Aorta (tissue), 5 donors: ENCODE results near the gene LIPK. TPM values are rescaled to one million over a fixed set of nuclear protein-coding genes. Genes with fewer than 3 reads are reported as not detected.
"Not testable (repeated sequence)": the region's sequence is repeated elsewhere in the genome, so short reads cannot be mapped to it uniquely, and the experiment has no call there.

Experiments used
- ATAC-seq: fragments of 200-7000 bp; cut with Tn5 transposase; one replicate; pipeline ENCODE4 v1.9.1; 2022; ENCODE audit warnings: moderate library complexity; ENCODE audit not compliant: low FRiP score
- DNase-seq, 2 donors: peaks; one replicate each; pipeline ENCODE4 v3.0.0-alpha.2; 2020
- H3K27ac ChIP-seq, 2 donors: one replicate each; pipeline ENCODE4 v1.5.1; 2013; ENCODE audit warnings: low read length in 2 of 2, mild to moderate bottlenecking in 2 of 2, moderate library complexity in 2 of 2, control low read depth in 1 of 2, inconsistent platforms in 1 of 2, low read depth in 1 of 2
- H3K27me3 ChIP-seq, 2 donors: one replicate each; pipeline ENCODE4 v1.6.1; 2013; ENCODE audit warnings: control low read depth in 1 of 2, low read length in 1 of 2, mild to moderate bottlenecking in 1 of 2, moderate library complexity in 1 of 2; ENCODE audit not compliant: insufficient read depth in 2 of 2, control insufficient read depth in 1 of 2
- H3K36me3 ChIP-seq, 2 donors: one replicate each; pipeline ENCODE4 v1.6.1; 2013; ENCODE audit warnings: control low read depth in 1 of 2, low read length in 1 of 2, mild to moderate bottlenecking in 1 of 2; ENCODE audit not compliant: insufficient read depth in 2 of 2, control insufficient read depth in 1 of 2
- H3K4me1 ChIP-seq, 2 donors: one replicate each; pipeline ENCODE4 v1.6.1; 2013; ENCODE audit warnings: low read length in 2 of 2, control low read depth in 1 of 2, mild to moderate bottlenecking in 1 of 2, moderate library complexity in 1 of 2; ENCODE audit not compliant: insufficient read depth in 2 of 2, control insufficient read depth in 1 of 2
- H3K4me3 ChIP-seq, 2 donors: one replicate each; pipeline ENCODE4 v1.5.1; 2013; ENCODE audit warnings: low read length in 2 of 2, control low read depth in 1 of 2, mild to moderate bottlenecking in 1 of 2
- H3K9me3 ChIP-seq: one replicate; pipeline ENCODE4 v1.6.1; 2013; ENCODE audit warnings: mild to moderate bottlenecking, low read length; ENCODE audit not compliant: control insufficient read depth
- WGBS, 2 donors: extraction: QIAGEN DNeasy Blood & Tissue Kit; methylation state at CpG; one replicate each; pipeline ENCODE4 v1.1.7; 2013; 5-methylcytosine and 5-hydroxymethylcytosine counted together
- intact Hi-C, 2 donors: fragments of 100-400 bp; cut with DNase I; formaldehyde crosslinking; loops; one replicate each; pipeline versions ENCODE4 v1.14.2 to v1.15.0; 2022
- long read RNA-seq, 2 donors: library from polyadenylated mRNA; unstranded; transcript quantifications; one replicate each; pipeline ENCODE4 v2.0.0, GENCODE V29; 2020 to 2021
- polyA plus RNA-seq, 2 donors: library from polyadenylated mRNA; stranded (reverse); fragments of 200-250 nt; gene quantifications; one replicate each; pipeline ENCODE4 v1.2.3, GENCODE V29; 2013
- total RNA-seq, 2 donors: library from RNA; stranded (reverse); fragmentation: NEBNext Ultra II Directional; extraction: Animal tissue kit (Norgen Biotek cat#: 25700); gene quantifications; one replicate each; pipeline ENCODE4 v1.2.1, GENCODE V29; 2021
- donor health status: healthy with polysubstance abuse.
- donor health status: Bipolar disorder and iron deficiency.
- donor health status: DM: no; HTN: no; CAD: no.
- donor health status: DM: no; HTN: no; CAD: no.
- donor health status: DM: yes; HTN: yes; CAD: no.

The LIPK gene
- total RNA-seq, result not detected
- polyA plus RNA-seq, result not detected
- long read RNA-seq, donor 1, result 0 reads
- long read RNA-seq, donor 2, result 0 reads

DNA sequence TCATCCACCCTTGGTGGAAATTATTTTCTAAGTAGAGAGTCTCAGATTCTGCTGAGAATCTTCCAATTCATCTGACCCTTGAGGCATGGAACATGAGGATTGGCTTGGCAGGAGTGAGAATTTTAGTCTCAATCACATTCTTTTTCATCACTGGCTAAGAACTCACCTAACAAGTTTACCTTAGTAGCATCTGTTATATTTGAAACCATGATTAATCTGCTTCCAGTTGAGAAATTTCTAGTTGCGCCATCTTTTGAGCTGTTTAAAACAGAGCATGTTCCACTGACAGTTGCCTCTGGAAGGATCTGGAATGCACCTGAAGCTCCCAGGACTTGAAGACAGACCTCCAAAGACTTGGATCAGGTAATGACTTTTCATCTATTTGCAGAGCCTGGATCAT lies at the start of gene LIPK:
LIPK (plus strand) TSS at position 292 of the 400 bp plus-strand sequence. CDS start 18,295 bp downstream, outside the sequence.
- ATAC-seq, result no peak
- H3K27me3 ChIP-seq, result peaks cover 0 to 2% of the 10 kb centered on the region in 2 donors
- H3K27ac ChIP-seq, result no peak within 1 kb of the TSS
- no peaks in the 10 kb centered on the region for H3K36me3 ChIP-seq
- DNase-seq, result no peak
- intact Hi-C loops, result no loop called here
- 96 to 97% methylated on average over 1 of the region's 1 CpG for WGBS, 2 donors
- H3K9me3 ChIP-seq, result no peaks in the 10 kb centered on the region
- no peaks in the 10 kb centered on the region for H3K4me1 ChIP-seq
- no peak within 1 kb of the TSS for H3K4me3 ChIP-seq

GRCh38 chr10:88657901-88658300 lies 48.1 kb upstream of the LIPK start:
- no peaks in the 10 kb centered on the region for H3K9me3 ChIP-seq
- no peak overlapping the region for H3K27ac ChIP-seq
- H3K4me3 ChIP-seq, result no peak overlapping the region
- no peaks in the 10 kb centered on the region for H3K4me1 ChIP-seq
- no peak for DNase-seq
- no peaks in the 10 kb centered on the region for H3K36me3 ChIP-seq
- no peaks in the 10 kb centered on the region for H3K27me3 ChIP-seq
- intact Hi-C loops, result no loop called here
- WGBS, 2 donors, result 75 to 76% methylated on average over 1 of the region's 1 CpG
- no peak for ATAC-seq

DNA sequence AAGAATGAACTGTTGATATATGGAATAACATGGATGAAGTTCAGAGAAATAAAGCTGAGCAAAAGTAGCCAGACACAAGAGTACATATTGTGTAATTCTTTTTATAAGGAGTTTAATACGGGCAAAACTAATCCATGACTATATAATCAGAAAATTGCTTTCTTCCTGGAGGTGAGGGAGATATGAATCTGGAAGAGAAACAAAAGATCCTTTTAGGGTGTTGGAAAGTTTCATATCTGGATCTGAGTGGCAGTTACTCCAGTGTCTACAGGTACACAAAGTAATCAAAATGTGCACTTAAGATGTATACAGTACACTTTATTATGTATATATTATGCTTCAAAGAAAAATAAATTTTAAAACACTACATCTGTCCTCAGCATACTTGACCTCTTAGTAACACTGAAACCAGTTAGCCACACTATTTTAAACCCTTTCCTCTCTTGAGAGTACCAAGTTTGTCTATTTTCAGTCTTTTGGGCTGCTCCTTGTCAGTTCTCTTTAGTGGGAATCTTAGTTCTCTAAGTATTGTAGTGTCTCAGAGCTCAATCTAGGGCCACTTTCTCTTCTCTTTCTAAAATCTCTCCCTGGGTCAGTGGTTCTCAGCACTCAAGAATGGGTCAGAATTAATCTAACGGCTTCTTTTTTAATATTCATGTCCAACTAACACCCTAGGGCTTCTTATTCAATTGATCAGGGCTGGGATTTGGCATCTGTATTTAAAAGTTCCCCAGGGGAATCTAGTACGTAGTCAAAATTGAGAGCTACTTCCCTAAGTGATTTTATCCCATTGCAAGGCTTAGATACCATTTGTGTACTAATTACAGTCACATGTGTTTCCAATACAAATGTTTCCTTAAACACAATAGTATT lies 46.1 kb upstream of the LIPK start:
- WGBS, 2 donors, result 56 to 65% methylated on average over 3 of the region's 3 CpGs
- Histone ChIP-seq H3K4me3 (no peak overlapping the region), H3K36me3 (no peaks in the 10 kb centered on the region), H3K27ac (no peak overlapping the region), H3K27me3 (no peaks in the 10 kb centered on the region), H3K9me3 (peaks cover 1% of the 10 kb centered on the region), H3K4me1 (no peaks in the 10 kb centered on the region)
- intact Hi-C loops, result no loop called here
- DNase-seq, result no peak
- ATAC-seq, result no peak

GRCh38 chr10:88660598-88660884 lies 45.5 kb upstream of the LIPK start:
- 45 to 50% methylated on average over 3 of the region's 3 CpGs for WGBS, 2 donors

DNA sequence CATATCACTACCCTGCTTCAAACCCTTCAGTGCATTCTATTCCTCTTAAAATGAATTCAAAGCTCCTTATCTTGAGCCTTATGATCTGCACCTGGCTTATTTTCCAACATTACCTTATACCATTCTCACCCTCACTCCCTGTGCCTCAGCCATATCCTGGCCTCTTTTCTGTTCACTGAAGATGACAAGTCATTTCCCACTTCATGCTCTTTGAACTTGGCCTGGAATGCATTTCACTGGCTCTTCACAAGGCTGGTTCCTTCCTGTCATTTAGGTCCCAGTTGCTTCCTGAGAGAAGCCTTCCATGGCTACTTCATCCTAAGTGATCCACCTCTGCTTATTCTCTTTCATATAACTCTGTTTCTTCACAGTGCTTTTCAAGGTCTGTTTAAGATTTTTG lies 45.0 kb upstream of the LIPK start:
- ATAC-seq, result no peak
- intact Hi-C loops, result no loop called here
- H3K27ac ChIP-seq, result no peak overlapping the region

More at GRCh38 chr10:88660598-88660884, 45.5 kb upstream of the LIPK start:
- intact Hi-C loops, result no loop called here
- H3K27me3 ChIP-seq, result no peaks in the 10 kb centered on the region
- no peak overlapping the region for H3K27ac ChIP-seq
- no peak for ATAC-seq
- H3K4me3 ChIP-seq, result no peak overlapping the region
- no peak for DNase-seq
- no peaks in the 10 kb centered on the region for H3K4me1 ChIP-seq
- H3K9me3 ChIP-seq, result peaks cover 1% of the 10 kb centered on the region
- H3K36me3 ChIP-seq, result no peaks in the 10 kb centered on the region

DNA sequence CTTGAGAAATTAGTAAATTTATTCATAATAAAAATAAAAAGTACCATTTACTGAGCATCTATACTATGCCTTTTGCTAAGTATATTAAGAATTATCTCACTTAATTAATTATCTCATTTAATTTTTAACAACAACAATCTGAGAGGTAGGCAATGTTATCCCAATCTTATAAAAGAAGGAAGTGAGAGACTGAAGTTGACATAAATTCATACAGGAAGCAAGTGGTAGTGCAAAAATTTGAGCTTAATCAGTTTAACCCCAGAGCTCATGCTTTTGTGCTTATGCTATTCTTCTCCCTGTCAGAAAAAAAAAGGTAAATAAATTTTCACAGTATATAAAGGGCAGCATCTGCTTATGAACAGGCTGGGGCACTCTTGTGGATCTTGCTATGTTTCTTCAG lies 44.5 kb upstream of the LIPK start:
- peaks cover 1% of the 10 kb centered on the region for H3K9me3 ChIP-seq
- H3K4me3 ChIP-seq, result no peak overlapping the region
- ATAC-seq (no peak), DNase-seq (no peak)
- H3K4me1 ChIP-seq, result no peaks in the 10 kb centered on the region
- H3K27me3 ChIP-seq, result no peaks in the 10 kb centered on the region
- intact Hi-C loops, result no loop called here
- no peaks in the 10 kb centered on the region for H3K36me3 ChIP-seq
- no peak overlapping the region for H3K27ac ChIP-seq

More for the DNA sequence above, 45.0 kb upstream of the LIPK start:
- Histone ChIP-seq H3K9me3 (peaks cover 1% of the 10 kb centered on the region), H3K4me1 (no peaks in the 10 kb centered on the region), H3K27me3 (no peaks in the 10 kb centered on the region), H3K36me3 (no peaks in the 10 kb centered on the region), H3K4me3 (no peak overlapping the region)
- DNase-seq, result no peak

- 94 to 95% methylated on average over 2 of the region's 2 CpGs for WGBS, 2 donors
- H3K27ac ChIP-seq, H3K9me3 ChIP-seq, H3K4me3 ChIP-seq, DNase-seq, ATAC-seq, intact Hi-C loops, H3K27me3 ChIP-seq, H3K4me1 ChIP-seq, H3K36me3 ChIP-seq: not testable (repeated sequence)
Measured at GRCh38 chr10:88663153-88663552, 42.9 kb upstream of the LIPK start.

DNA sequence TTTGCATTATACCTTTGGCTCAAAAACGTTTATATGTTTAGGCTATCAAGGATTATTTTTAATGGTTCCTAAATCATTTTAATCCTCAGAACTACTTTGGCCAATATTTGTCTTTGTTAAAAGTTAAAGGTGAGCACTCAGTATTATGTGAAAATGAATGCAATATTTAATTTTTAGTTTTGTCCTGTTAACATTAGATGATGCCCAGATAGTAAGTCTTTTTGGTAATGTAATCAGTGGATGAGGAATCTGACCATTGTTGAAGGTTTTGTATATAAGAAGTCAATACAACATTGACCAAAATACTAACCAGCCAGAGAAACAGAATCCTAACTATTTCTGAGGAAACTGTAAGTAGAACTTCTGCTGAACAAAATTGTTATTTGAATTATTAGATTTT lies 41.9 kb upstream of the LIPK start, which contains the start of gene LIPF:
LIPF (plus strand) TSS at position 301 of the 400 bp plus-strand sequence. CDS start 2,856 bp downstream, outside the sequence.
- Histone ChIP-seq H3K36me3 (no peaks in the 10 kb centered on the region), H3K27ac (no peak within 1 kb of the TSS), H3K4me3 (no peak within 1 kb of the TSS), H3K9me3 (peaks cover 1% of the 10 kb centered on the region), H3K4me1 (no peaks in the 10 kb centered on the region), H3K27me3 (no peaks in the 10 kb centered on the region)
- no peak for DNase-seq
- ATAC-seq, result no peak
- intact Hi-C loops, result no loop called here
- 23 to 27% methylated on average over 1 of the region's 1 CpG for WGBS, 2 donors

DNA sequence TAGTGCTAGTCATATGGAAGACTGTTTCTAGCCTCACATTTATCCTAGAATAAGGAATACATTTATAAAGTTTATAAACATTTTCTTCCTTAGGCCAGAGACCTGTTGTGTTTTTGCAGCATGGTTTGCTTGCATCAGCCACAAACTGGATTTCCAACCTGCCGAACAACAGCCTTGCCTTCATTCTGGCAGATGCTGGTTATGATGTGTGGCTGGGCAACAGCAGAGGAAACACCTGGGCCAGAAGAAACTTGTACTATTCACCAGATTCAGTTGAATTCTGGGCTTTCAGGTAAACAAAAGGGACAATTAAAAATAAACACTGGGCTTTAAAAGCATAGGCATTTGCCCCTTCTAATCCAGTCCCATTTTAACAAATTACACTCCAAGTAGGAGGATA lies 37.6 kb upstream of the LIPK start:
- no peaks in the 10 kb centered on the region for H3K36me3 ChIP-seq
- ATAC-seq, result no peak
- WGBS, 2 donors, result 89% methylated on average over 1 of the region's 1 CpG
- no peak overlapping the region for H3K4me3 ChIP-seq
- no peak overlapping the region for H3K27ac ChIP-seq
- no peak for DNase-seq
- intact Hi-C loops, result no loop called here
- H3K9me3 ChIP-seq, result no peaks in the 10 kb centered on the region
- no peaks in the 10 kb centered on the region for H3K27me3 ChIP-seq
- no peaks in the 10 kb centered on the region for H3K4me1 ChIP-seq
